Fibroblast of the aortic adventitia (primary cell): ENCODE results near the gene ZFYVE28. TPM values are rescaled to one million over a fixed set of nuclear protein-coding genes. Genes with fewer than 3 reads are reported as not detected.

Source experiments
- DNase-seq: peaks from one replicate; pipeline ENCODE4 v3.0.0-alpha.2; 2010; ENCODE audit warnings: low read depth
- H3K4me3 ChIP-seq: 2 replicates; pipeline ENCODE4 v1.5.1; 2011; ENCODE audit warnings: low read depth, mild to moderate bottlenecking, control low read depth, low read length, moderate library complexity
- CTCF ChIP-seq: IDR thresholded peaks from 2 replicates; pipeline ENCODE4 v1.5.1; 2011; ENCODE audit warnings: mild to moderate bottlenecking, low read length, control low read depth, inconsistent platforms; ENCODE audit not compliant: insufficient read depth
- total RNA-seq: library from RNA; depleted of rRNA; stranded (reverse); fragments of >200 nt; gene quantifications from 2 replicates; pipeline ENCODE4 v1.2.3, GENCODE V29; 2012; ENCODE audit warnings: low replicate concordance

ZFYVE28 gene
- total RNA-seq, 1 donor: 14.0 TPM

DNA sequence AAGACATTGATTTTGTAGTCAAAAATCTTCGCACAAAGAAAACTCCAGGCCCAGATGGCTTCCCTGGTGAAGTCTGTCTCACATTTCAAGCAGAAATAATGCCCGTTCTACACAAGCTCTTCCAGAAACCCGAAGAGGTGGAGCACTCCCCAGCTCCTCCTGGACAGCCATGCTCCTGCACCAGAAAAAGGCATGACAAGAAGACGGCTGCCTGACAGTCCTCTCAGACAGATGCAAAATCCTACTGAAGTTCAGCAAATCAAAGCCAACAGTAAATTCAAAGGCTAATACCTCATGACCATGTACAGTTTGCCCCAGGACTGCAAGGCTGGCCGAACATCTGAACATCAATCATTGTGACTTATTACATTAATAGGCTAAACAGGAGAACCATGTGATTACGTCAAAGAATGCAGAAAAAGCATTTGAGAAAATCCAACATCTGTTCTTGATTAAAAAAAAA lies 125.8 kb downstream of the ZFYVE28 start:
- no peak overlapping the region for H3K4me3 ChIP-seq
- TF ChIP-seq CTCF: no peak
- DNase-seq: peak; percentile 89

- no peak for DNase-seq
- no peak for TF ChIP-seq CTCF
- H3K4me3 ChIP-seq: no peak overlapping the region
Observed at GRCh38 chr4:2291705-2292645, 126.5 kb downstream of the ZFYVE28 start.

DNA sequence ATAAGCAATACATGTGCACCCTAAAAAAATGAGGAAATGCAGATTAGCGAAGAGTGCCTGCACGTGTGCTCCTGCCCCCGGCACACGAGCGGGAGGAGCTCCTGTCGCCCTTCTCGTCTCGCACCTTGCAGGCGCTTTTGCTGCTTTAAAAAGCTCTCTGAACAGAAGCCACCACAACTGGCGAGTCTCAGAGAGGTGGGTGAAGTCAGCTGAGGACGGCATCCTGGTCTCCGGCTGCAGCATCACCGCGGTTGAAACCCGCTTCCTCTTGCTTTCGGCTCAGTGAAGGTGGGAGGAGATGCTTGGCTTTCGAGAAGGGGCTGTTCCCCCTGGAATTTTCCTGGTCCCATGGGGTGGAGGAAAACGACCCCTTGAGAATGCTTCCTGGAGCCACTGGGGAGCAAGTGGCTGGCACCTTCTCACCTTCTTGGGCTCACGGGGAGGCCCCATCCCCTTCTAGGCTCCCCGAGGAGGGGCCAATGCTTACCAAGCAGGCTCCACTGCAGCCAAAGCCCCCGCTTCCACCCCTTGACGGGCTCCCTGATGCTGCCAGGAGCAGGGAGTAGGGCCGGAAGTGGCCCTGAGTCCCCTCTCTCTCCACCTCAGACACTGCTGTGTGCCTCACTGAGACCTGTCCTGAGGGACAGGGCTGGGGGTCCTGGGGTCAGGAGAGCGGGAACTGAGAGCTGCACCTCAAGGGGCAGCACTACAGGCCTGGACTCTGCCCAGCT lies 127.3 kb downstream of the ZFYVE28 start:
- no peak overlapping the region for H3K4me3 ChIP-seq
- DNase-seq: no peak
- TF ChIP-seq CTCF: no peak

DNA sequence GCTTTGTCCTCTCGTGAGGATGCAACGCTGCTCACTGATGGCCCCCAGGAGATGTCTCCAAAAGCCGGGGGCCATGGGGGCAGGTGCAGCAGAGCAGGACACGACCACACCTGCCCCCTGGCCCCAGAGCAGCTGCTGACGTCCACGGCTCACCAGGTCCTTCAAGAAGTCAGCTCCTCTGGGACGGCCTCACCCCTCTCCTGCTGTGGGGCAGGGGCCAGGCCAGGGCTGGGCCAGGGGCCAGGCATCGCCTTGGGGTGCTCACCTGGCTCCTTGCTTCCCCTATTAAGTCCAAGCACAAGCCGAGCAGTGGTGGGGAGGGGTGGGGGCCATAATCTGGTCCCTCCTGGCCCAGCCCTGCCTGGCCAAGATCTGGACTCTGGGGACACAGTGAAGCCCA lies 128.0 kb downstream of the ZFYVE28 start:
- TF ChIP-seq CTCF: no peak
- H3K4me3 ChIP-seq: no peak overlapping the region
- no peak for DNase-seq

- no peak for TF ChIP-seq CTCF
- no peak overlapping the region for H3K4me3 ChIP-seq
- DNase-seq: no peak
Observed at GRCh38 chr4:2289955-2290333, 128.5 kb downstream of the ZFYVE28 start.

DNA sequence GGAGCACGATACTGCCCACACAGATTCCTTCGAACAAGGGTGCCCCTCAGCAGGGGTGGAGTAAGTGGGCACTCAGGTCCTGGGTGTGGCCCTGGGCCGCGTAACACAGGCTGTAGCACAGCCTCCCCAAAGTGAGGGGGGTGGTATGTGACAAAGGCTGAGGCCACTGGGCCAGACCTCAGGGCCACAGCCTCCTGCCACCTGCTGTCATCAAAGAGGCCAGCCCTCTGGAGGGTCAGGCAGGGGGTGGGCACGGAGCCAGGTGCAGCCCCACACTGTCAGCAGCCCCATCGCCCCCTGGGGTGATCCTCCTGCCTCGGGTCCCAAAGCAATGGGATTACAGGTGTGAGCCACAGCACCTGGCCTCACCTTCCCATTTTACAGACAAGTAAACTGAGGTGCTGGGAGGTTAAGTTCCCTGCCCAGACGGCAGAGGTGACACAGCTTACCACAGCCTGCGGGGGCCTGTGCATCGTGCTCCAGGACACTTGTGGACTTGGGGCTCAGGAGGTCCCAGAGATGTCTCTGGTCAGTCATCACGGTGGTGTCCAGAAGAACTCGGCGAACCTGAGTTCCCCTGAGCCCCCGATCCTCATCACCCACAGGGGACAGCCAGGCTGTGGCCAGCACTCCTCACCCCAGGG lies 129.0 kb downstream of the ZFYVE28 start:
- no peak overlapping the region for H3K4me3 ChIP-seq
- DNase-seq: no peak
- no peak for TF ChIP-seq CTCF
